ENCODE results near the gene NSUN3. TPM values are rescaled to one million over a fixed set of nuclear protein-coding genes. Genes with fewer than 3 reads are reported as not detected.
A peak's percentile ranks its signal among the peaks of the same experiment; 100 is the strongest.

NSUN3 gene
- total RNA-seq, 2 donors from 2014 or later, result 18.4 to 19.4 TPM

- no peak for DNase-seq
- Mint-ChIP-seq H3K27ac (no peak overlapping the region), H3K9me3 (no peaks in the 10 kb centered on the region), H3K36me3 (ENCODE audit: insufficient read depth in 2 of 2) (peaks cover 0 to 8% of the 10 kb centered on the region in 2 donors), H3K27me3 (ENCODE audit: low read depth) (no peaks in the 10 kb centered on the region), H3K4me1 (ENCODE audit: low read depth) (peaks cover 6% of the 10 kb centered on the region), H3K4me3 (no peak overlapping the region)
- no peak for ATAC-seq (replicated peaks in 1 of 2)
Observed at GRCh38 chr3:94114666-94115065, 51.8 kb downstream of the NSUN3 start.

- no peak overlapping the region for H3K4me3 Mint-ChIP-seq
- H3K9me3 Mint-ChIP-seq, result no peaks in the 10 kb centered on the region
- peaks cover 0 to 8% of the 10 kb centered on the region in 2 donors for H3K36me3 Mint-ChIP-seq (ENCODE audit: insufficient read depth in 2 of 2)
- ATAC-seq (replicated peaks in 1 of 2) (no peak), DNase-seq (no peak)
- peaks cover 6% of the 10 kb centered on the region for H3K4me1 Mint-ChIP-seq (ENCODE audit: low read depth)
- H3K27ac Mint-ChIP-seq, result no peak overlapping the region
- no peaks in the 10 kb centered on the region for H3K27me3 Mint-ChIP-seq (ENCODE audit: low read depth)
Observed at GRCh38 chr3:94115482-94115881, 52.6 kb downstream of the NSUN3 start.

DNA sequence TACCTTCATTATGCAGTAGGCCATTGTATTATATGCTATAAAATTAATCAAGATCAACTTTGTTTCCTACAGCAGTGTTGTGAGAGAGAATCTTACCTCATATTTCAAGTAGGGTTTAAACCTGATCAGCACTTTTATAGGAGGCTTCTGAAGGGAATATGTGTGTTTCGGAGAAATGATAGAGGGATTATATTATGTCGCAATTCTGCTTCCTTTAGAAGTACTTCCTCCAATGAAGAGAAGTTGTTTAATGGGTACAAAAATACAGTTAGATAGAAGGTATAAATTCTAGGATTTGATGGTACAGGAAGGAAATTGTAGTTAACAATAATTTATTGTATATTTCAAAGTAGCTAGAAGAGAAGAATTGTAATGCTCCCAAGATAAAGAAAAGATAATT, 54.9 kb downstream of the NSUN3 start:
- H3K9me3 Mint-ChIP-seq, result no peaks in the 10 kb centered on the region
- no peak overlapping the region for H3K4me3 Mint-ChIP-seq
- H3K27me3 Mint-ChIP-seq (ENCODE audit: low read depth), result no peaks in the 10 kb centered on the region
- no peak overlapping the region for H3K27ac Mint-ChIP-seq
- no peak for DNase-seq
- ATAC-seq (replicated peaks in 1 of 2), result no peak
- peaks cover 0 to 2% of the 10 kb centered on the region in 2 donors for H3K36me3 Mint-ChIP-seq (ENCODE audit: insufficient read depth in 2 of 2)
- peaks cover 6% of the 10 kb centered on the region for H3K4me1 Mint-ChIP-seq (ENCODE audit: low read depth)

DNA sequence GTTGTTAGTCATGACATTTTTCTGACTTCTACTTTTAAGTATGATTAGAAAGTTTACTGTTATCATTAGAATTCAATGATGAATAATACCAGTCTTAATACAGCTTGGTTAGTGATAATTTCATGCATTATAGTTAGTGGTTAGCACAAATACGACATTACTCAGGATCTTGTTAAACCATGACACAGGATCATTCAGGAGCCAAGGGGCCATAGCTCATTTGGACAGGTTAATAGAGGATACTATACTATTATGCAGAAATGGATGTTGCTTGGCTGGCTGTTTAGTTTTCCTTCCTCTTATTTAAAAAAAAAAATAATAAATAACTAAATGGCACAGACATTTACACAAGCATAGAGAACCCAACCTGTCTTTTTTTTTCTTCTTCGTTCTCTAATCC, 55.5 kb downstream of the NSUN3 start:
- H3K27ac Mint-ChIP-seq, result no peak overlapping the region
- H3K27me3 Mint-ChIP-seq (ENCODE audit: low read depth), result no peaks in the 10 kb centered on the region
- ATAC-seq (replicated peaks in 1 of 2) (no peak), DNase-seq (no peak)
- no peaks in the 10 kb centered on the region for H3K36me3 Mint-ChIP-seq (ENCODE audit: insufficient read depth in 2 of 2)
- no peaks in the 10 kb centered on the region for H3K9me3 Mint-ChIP-seq
- H3K4me1 Mint-ChIP-seq (ENCODE audit: low read depth), result peaks cover 1% of the 10 kb centered on the region
- H3K4me3 Mint-ChIP-seq, result no peak overlapping the region

- no peaks in the 10 kb centered on the region for H3K4me1 Mint-ChIP-seq (ENCODE audit: low read depth)
- DNase-seq (no peak), ATAC-seq (replicated peaks in 1 of 2) (no peak)
- peaks cover 2 to 3% of the 10 kb centered on the region in 2 donors for H3K36me3 Mint-ChIP-seq (ENCODE audit: insufficient read depth in 2 of 2)
- no peaks in the 10 kb centered on the region for H3K27me3 Mint-ChIP-seq (ENCODE audit: low read depth)
- H3K4me3 Mint-ChIP-seq, result no peak overlapping the region
- H3K27ac Mint-ChIP-seq, result no peak overlapping the region
- no peaks in the 10 kb centered on the region for H3K9me3 Mint-ChIP-seq
Observed at GRCh38 chr3:94121161-94121560, 58.3 kb downstream of the NSUN3 start.

DNA sequence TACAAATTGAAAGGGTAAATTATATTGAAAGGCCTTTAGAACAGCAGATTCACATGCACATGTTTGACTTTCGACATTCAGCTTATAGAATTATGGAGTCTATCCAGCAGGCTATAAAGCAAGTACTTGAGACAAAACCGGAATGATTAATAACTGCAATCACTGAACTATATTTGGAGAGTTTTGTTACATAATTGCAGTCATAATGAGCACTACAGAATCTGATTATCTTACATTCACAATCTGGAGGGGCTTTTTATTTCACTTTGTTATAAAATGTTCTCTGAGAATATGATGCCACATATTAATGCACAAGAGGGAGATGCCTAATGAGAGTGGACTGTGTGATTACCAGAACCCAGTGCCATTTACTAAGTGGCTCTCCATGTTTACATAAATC, 64.3 kb downstream of the NSUN3 start:
- Mint-ChIP-seq H3K9me3 (no peaks in the 10 kb centered on the region), H3K4me3 (no peak overlapping the region), H3K27me3 (ENCODE audit: low read depth) (no peaks in the 10 kb centered on the region), H3K27ac (no peak overlapping the region), H3K4me1 (ENCODE audit: low read depth) (no peaks in the 10 kb centered on the region), H3K36me3 (ENCODE audit: insufficient read depth in 2 of 2) (peaks cover 2 to 7% of the 10 kb centered on the region in 2 donors)
- DNase-seq (no peak), ATAC-seq (replicated peaks in 1 of 2) (no peak)

DNA sequence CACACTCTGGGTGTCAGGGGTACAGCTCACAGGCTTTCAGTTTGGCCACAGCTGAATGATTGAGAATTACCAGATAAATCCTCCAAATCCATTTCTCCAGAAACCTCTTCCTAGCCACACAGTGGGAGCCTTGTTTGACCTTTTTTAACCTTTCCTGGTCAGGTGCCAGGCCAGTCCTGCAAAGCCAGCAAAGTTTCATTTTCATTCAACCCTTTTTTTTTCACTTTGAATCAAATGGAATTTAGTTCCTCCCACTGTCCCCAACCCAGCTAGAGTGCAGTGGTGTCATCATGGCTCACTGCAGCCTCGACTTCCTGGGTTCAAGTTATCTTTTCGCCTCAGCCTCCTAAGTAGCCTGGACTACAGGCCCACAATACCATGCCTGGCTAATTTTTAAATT, 67.8 kb downstream of the NSUN3 start:
- DNase-seq (peak in 1 of 2 donors; percentile 1), ATAC-seq (replicated peaks in 1 of 2) (peak in 1 of 2 donors; percentile 43)
- H3K36me3 Mint-ChIP-seq (ENCODE audit: insufficient read depth in 2 of 2), result peaks cover 0 to 4% of the 10 kb centered on the region in 2 donors
- no peaks in the 10 kb centered on the region for H3K4me1 Mint-ChIP-seq (ENCODE audit: low read depth)
- no peak overlapping the region for H3K27ac Mint-ChIP-seq
- no peaks in the 10 kb centered on the region for H3K9me3 Mint-ChIP-seq
- no peak overlapping the region for H3K4me3 Mint-ChIP-seq
- H3K27me3 Mint-ChIP-seq (ENCODE audit: low read depth), result no peaks in the 10 kb centered on the region

DNA sequence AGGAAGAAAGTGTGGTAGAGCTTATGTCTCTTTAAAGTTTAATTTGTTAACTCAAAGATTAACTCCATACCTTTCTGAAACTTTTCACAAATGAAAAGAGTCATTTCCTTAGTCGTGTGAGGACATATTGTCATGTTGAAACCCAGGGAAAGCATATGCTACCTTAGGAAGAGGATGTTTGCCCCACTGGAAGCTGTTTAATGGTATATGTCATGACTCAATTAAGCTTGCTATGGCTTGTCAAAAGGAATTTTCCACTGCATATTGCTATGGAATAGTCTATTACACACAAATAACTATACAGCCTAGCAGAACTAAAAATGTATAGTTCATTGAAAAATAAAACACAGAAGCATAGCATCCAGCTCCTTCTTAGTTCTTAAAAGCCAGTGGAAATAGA, 69.9 kb downstream of the NSUN3 start:
- peaks cover 0 to 4% of the 10 kb centered on the region in 2 donors for H3K36me3 Mint-ChIP-seq (ENCODE audit: insufficient read depth in 2 of 2)
- H3K27ac Mint-ChIP-seq, result no peak overlapping the region
- no peak for ATAC-seq (replicated peaks in 1 of 2)
- H3K4me1 Mint-ChIP-seq (ENCODE audit: low read depth), result no peaks in the 10 kb centered on the region
- no peak for DNase-seq
- no peak overlapping the region for H3K4me3 Mint-ChIP-seq
- peaks cover 2% of the 10 kb centered on the region in 2 donors for H3K9me3 Mint-ChIP-seq
- H3K27me3 Mint-ChIP-seq (ENCODE audit: low read depth), result no peaks in the 10 kb centered on the region

DNA sequence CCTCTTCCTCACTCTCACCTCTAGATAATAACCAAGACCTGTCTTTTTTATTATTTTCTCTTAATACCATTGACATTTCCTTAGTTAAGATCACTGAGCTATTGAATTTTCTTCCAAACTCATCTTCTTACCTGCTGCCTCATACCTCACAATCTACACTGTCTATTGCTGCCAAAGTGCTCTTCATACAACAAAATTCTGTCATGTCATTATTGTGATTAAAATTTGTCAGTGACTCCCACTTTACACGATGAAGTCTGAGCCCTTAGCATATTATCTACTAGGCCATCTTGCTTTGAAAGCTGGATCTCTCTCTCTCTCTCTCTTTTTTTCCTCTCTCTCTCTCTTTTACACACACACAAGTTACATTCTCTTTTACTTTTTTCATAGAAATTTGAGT, 73.3 kb downstream of the NSUN3 start:
- no peak for DNase-seq
- peaks cover 10% of the 10 kb centered on the region for H3K27me3 Mint-ChIP-seq (ENCODE audit: low read depth)
- no peaks in the 10 kb centered on the region for H3K4me1 Mint-ChIP-seq (ENCODE audit: low read depth)
- peaks cover 2% of the 10 kb centered on the region in 2 donors for H3K9me3 Mint-ChIP-seq
- H3K36me3 Mint-ChIP-seq (ENCODE audit: insufficient read depth in 2 of 2), result no peaks in the 10 kb centered on the region
- no peak for ATAC-seq (replicated peaks in 1 of 2)
- no peak overlapping the region for H3K4me3 Mint-ChIP-seq
- no peak overlapping the region for H3K27ac Mint-ChIP-seq

- Mint-ChIP-seq H3K4me1 (ENCODE audit: low read depth) (no peaks in the 10 kb centered on the region), H3K36me3 (ENCODE audit: insufficient read depth in 2 of 2) (no peaks in the 10 kb centered on the region), H3K4me3 (no peak overlapping the region), H3K27me3 (ENCODE audit: low read depth) (peaks cover 10% of the 10 kb centered on the region), H3K27ac (no peak overlapping the region), H3K9me3 (peaks cover 2% of the 10 kb centered on the region in 2 donors)
- no peak for DNase-seq
- ATAC-seq (replicated peaks in 1 of 2), result no peak
Observed at GRCh38 chr3:94137377-94137776, 74.5 kb downstream of the NSUN3 start.

GRCh38 chr3:94146455-94146854, 83.6 kb downstream of the NSUN3 start:
- Mint-ChIP-seq H3K4me3 (no peak overlapping the region), H3K27ac (no peak overlapping the region), H3K27me3 (ENCODE audit: low read depth) (peaks cover 21% of the 10 kb centered on the region), H3K4me1 (ENCODE audit: low read depth) (no peaks in the 10 kb centered on the region), H3K9me3 (no peaks in the 10 kb centered on the region), H3K36me3 (ENCODE audit: insufficient read depth in 2 of 2) (no peaks in the 10 kb centered on the region)
- DNase-seq (no peak), ATAC-seq (replicated peaks in 1 of 2) (no peak)

GRCh38 chr3:94147012-94147411, 84.2 kb downstream of the NSUN3 start:
- no peaks in the 10 kb centered on the region for H3K9me3 Mint-ChIP-seq

GRCh38 chr3:94150113-94150512, 87.3 kb downstream of the NSUN3 start:
- no peak overlapping the region for H3K27ac Mint-ChIP-seq
- DNase-seq, result no peak
- no peaks in the 10 kb centered on the region for H3K9me3 Mint-ChIP-seq
- H3K36me3 Mint-ChIP-seq (ENCODE audit: insufficient read depth in 2 of 2), result no peaks in the 10 kb centered on the region
- H3K4me1 Mint-ChIP-seq (ENCODE audit: low read depth), result no peaks in the 10 kb centered on the region
- no peak for ATAC-seq (replicated peaks in 1 of 2)
- no peak overlapping the region for H3K4me3 Mint-ChIP-seq
- peaks cover 29% of the 10 kb centered on the region for H3K27me3 Mint-ChIP-seq (ENCODE audit: low read depth)

More at GRCh38 chr3:94147012-94147411, 84.2 kb downstream of the NSUN3 start:
- Mint-ChIP-seq H3K4me1 (ENCODE audit: low read depth) (no peaks in the 10 kb centered on the region), H3K27me3 (ENCODE audit: low read depth) (peaks cover 26% of the 10 kb centered on the region), H3K27ac (no peak overlapping the region), H3K36me3 (ENCODE audit: insufficient read depth in 2 of 2) (no peaks in the 10 kb centered on the region), H3K4me3 (no peak overlapping the region)
- no peak for DNase-seq
- ATAC-seq (replicated peaks in 1 of 2), result no peak

GRCh38 chr3:94156626-94157025, 93.8 kb downstream of the NSUN3 start:
- Mint-ChIP-seq H3K4me1 (ENCODE audit: low read depth) (no peaks in the 10 kb centered on the region), H3K36me3 (ENCODE audit: insufficient read depth in 2 of 2) (no peaks in the 10 kb centered on the region), H3K27me3 (ENCODE audit: low read depth) (peaks cover 19% of the 10 kb centered on the region), H3K9me3 (no peaks in the 10 kb centered on the region), H3K27ac (no peak overlapping the region), H3K4me3 (no peak overlapping the region)
- no peak for DNase-seq
- no peak for ATAC-seq (replicated peaks in 1 of 2)
